Esophagus squamous epithelium (tissue), 5 donors: ENCODE measurements around the gene ITIH4. TPM values are rescaled to one million over a fixed set of nuclear protein-coding genes. Genes with fewer than 3 reads are reported as not detected.

Experiments used
- DNase-seq: peaks from one replicate; lab custom pipeline; 2025; lab: John Stamatoyannopoulos, UW
- H3K27ac ChIP-seq, 4 donors: fragments of 200-600 bp; sonication (generic); one replicate each; pipeline ENCODE4 v1.5.1; 2016 to 2019; ENCODE audit warnings: mild to moderate bottlenecking in 1 of 4
- H3K27me3 ChIP-seq, 4 donors: fragments of 200-600 bp; sonication (generic); 1 replicate in 3 of 4; 2 replicates in 1 of 4; pipeline versions ENCODE4 v1.5.1 to v1.6.0; 2017 to 2021; ENCODE audit warnings: antibody characterized with exemption in 1 of 4
- H3K36me3 ChIP-seq, 3 donors: fragments of 200-600 bp; sonication (generic); one replicate each; pipeline ENCODE4 v1.5.1; 2016 to 2019
- H3K4me1 ChIP-seq, 3 donors: fragments of 200-600 bp; sonication (generic); one replicate each; pipeline ENCODE4 v1.5.1; 2017 to 2019
- H3K4me3 ChIP-seq, 4 donors: fragments of 200-600 bp; sonication (generic); 1 replicate in 3 of 4; 2 replicates in 1 of 4; pipeline ENCODE4 v1.5.1; 2016 to 2019; ENCODE audit warnings: mild to moderate bottlenecking in 2 of 4, moderate library complexity in 1 of 4
- H3K9me3 ChIP-seq, 3 donors: fragments of 200-600 bp; sonication (generic); one replicate each; pipeline ENCODE4 v1.5.1; 2016 to 2019
- CTCF ChIP-seq, 6 experiments: fragments of 450-650 bp in 4 of 6; fragments of 200-600 bp in 2 of 6; sonication (generic) in 2 of 6; IDR thresholded peaks; one replicate each; pipeline ENCODE4 v1.5.1; 2016 to 2019; ENCODE audit warnings: antibody characterized with exemption in 6 of 6, mild to moderate bottlenecking in 4 of 6, moderate library complexity in 4 of 6
- POLR2A ChIP-seq, 4 donors: fragments of 450-650 bp; IDR thresholded peaks; one replicate each; pipeline ENCODE4 v1.6.1; 2017; ENCODE audit warnings: antibody characterized with exemption in 4 of 4, mild to moderate bottlenecking in 4 of 4, moderate library complexity in 3 of 4
- WGBS, 2 donors: methylation state at CpG; one replicate each; pipeline ENCODE4 v1.1.5; 2018; 5-methylcytosine and 5-hydroxymethylcytosine counted together
- intact Hi-C: fragments of 100-400 bp; cut with DNase I; formaldehyde crosslinking; loops from one replicate; pipeline ENCODE4 v1.15.0; 2022
- total RNA-seq, 4 donors: library from RNA; depleted of rRNA; stranded (reverse); fragments of >200 nt; gene quantifications; one replicate each; pipeline ENCODE4 v1.1.0, GENCODE V29; 2016
- donor health status: DM: yes; HTN: yes; CAD: no.

ITIH4 gene
- total RNA-seq, 4 donors from 2014 or later, result 0.22 to 2.3 (median 1.5) TPM

GRCh38 chr3:52775877-52776276 is 54.6 kb downstream of the ITIH4 start:
- DNase-seq, result no peak
- intact Hi-C loops, result no loop called here
- H3K9me3 ChIP-seq, result no peaks in the 10 kb centered on the region

DNA sequence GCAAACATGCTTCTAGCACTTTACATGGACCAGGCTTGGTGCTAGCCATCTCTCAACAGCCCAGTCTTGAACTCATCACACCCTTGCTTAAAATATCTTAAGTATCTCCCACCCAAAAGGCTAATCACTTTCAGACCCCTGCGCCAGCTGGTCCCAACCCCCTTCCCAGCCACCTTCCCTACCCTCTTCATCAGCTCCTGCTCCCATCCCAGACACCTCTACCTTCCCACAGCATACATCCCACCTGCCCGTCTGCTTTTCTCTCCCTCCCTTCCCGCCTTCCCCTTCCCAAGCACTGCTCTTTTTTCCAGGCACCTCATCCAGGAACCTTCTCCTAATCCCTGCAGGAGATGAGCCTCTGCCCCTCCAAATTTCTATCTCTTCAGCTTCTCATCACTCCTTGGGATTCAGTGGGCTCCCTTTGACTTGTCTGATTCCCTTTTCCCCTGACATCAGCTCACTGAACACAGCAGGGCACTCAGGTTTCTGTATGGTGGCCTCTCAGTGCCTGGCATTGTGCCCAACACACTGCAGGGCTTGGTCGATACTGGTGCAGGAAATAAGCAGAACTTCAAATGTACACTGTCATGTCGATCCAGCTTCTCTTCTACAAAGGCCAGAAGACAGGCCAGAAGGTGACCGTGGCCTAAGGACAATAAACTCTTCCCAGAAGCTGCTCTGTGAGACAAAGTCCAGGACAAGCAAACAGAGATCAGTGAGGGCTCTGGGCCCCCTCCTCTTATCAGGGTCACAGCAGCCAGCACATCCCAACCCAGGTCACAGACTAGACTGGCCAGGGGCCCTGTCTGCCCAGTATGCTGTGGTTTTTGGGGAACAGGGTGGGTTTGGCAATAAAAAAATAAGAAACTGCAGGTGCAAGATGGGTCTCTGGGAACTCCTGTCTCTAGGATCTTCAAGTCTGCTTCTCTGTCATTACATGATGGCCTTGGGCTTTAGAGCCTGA is 55.3 kb downstream of the ITIH4 start:
- no peak for DNase-seq
- Histone ChIP-seq H3K27me3 (peaks cover 0 to 11% (median 0%) of the 10 kb centered on the region in 4 donors), H3K9me3 (no peaks in the 10 kb centered on the region), H3K4me1 (peaks cover 0 to 7% (median 5%) of the 10 kb centered on the region in 3 donors), H3K27ac (no peak overlapping the region), H3K4me3 (no peak overlapping the region), H3K36me3 (no peaks in the 10 kb centered on the region)
- TF ChIP-seq CTCF (IDR thresholded peaks at IDR 0.05) (no peak), POLR2A (IDR thresholded peaks at IDR 0.05) (no peak)
- 46 to 55% methylated on average over 5 to 6 of the region's 6 CpGs for WGBS, 2 donors
- intact Hi-C loops, result no loop called here

More at GRCh38 chr3:52775877-52776276, 54.6 kb downstream of the ITIH4 start:
- 57 to 59% methylated on average over 8 of the region's 8 CpGs for WGBS, 2 donors
- H3K4me1 ChIP-seq, result peaks cover 0 to 6% (median 5%) of the 10 kb centered on the region in 3 donors
- H3K4me3 ChIP-seq, result no peak overlapping the region
- H3K27ac ChIP-seq, result no peak overlapping the region
- TF ChIP-seq POLR2A (IDR thresholded peaks at IDR 0.05), result no peak
- no peak for TF ChIP-seq CTCF (IDR thresholded peaks at IDR 0.05)
- H3K36me3 ChIP-seq, result no peaks in the 10 kb centered on the region
- H3K27me3 ChIP-seq, result peaks cover 0 to 11% (median 0%) of the 10 kb centered on the region in 4 donors

DNA sequence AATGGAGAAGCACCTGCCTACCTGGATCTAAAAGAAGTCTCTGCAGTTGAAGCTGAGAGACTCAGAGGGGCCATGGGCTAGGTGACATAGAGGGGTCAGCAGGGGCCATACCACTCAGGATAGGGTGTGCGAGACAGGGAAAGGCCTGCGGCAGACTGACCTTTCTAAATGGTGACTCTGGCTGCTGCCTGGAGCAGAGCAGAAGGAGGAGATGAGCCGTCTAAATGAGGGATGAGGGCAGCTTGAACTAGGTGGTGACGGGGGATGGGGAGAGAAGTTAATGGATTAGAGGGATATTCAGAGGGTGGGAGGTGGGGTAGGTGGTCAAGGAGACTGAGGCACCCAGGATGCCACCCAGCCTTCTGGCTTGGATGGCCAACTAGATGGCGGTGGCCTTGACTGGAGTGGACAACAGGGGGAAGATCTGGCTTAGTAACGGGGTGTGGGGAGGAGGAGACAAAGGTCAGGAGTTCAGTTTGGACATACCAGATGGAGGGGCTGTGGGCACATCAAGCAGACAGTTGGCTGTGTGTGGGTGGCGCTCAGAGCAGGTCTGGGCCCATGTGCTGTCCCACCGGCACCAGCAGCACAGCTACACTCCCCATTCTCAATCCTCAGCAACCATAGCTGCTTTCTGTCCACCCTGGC is 56.3 kb downstream of the ITIH4 start:
- Histone ChIP-seq H3K27ac (no peak overlapping the region), H3K4me1 (peaks cover 0 to 17% (median 15%) of the 10 kb centered on the region in 3 donors), H3K36me3 (no peaks in the 10 kb centered on the region), H3K27me3 (peaks cover 0 to 6% (median 0%) of the 10 kb centered on the region in 4 donors), H3K4me3 (no peak overlapping the region), H3K9me3 (no peaks in the 10 kb centered on the region)
- TF ChIP-seq POLR2A (IDR thresholded peaks at IDR 0.05), result no peak
- no peak for TF ChIP-seq CTCF (IDR thresholded peaks at IDR 0.05)
- intact Hi-C loops, result no loop called here
- no peak for DNase-seq
- 72 to 73% methylated on average over 7 to 8 of the region's 8 CpGs for WGBS, 2 donors

GRCh38 chr3:52773361-52774065 is 57.0 kb downstream of the ITIH4 start:
- no peak for DNase-seq
- Histone ChIP-seq H3K27ac (no peak overlapping the region), H3K36me3 (no peaks in the 10 kb centered on the region), H3K27me3 (peaks cover 0 to 4% (median 0%) of the 10 kb centered on the region in 4 donors), H3K9me3 (no peaks in the 10 kb centered on the region), H3K4me1 (peaks cover 0 to 23% (median 15%) of the 10 kb centered on the region in 3 donors), H3K4me3 (no peak overlapping the region)
- TF ChIP-seq POLR2A (IDR thresholded peaks at IDR 0.05), result no peak
- TF ChIP-seq CTCF (IDR thresholded peaks at IDR 0.05), result no peak
- WGBS, 2 donors, result 87 to 91% methylated on average over 13 of the region's 13 CpGs
- intact Hi-C loops, result no loop called here
